ENCODE results near the gene OR6S1. TPM values are rescaled to one million over a fixed set of nuclear protein-coding genes. Genes with fewer than 3 reads are reported as not detected.

Gene OR6S1
- total RNA-seq, 1 experiment from 2014 or later, result not detected

GRCh38 chr14:20611277-20611676, 30.2 kb downstream of the OR6S1 start:
- ChIA-PET CTCF (interaction anchor here (0.5 kb wide), 1 partner anchor 130 kb away, joined by 3 read pairs; no protein-coding TSS in a partner anchor), POLR2A (ENCODE audit: unreplicated experiment) (no interaction called here)
- Histone ChIP-seq H3K4me1 (ENCODE audit: insufficient read depth, low read length) (peaks cover 35% of the 10 kb centered on the region), H3K27ac (ENCODE audit: low read length) (no peak overlapping the region), H3K4me3 (ENCODE audit: low read length) (peak overlapping the region; percentile 82; the same call in 1 of the 2 replicates), H3K9ac (ENCODE audit: low read length) (no peak overlapping the region), H3F3A (ENCODE audit: low read length, unreplicated experiment) (peaks cover 7% of the 10 kb centered on the region), H3K27me3 (ENCODE audit: low read length) (no peaks in the 10 kb centered on the region), H2AFZ (ENCODE audit: low read length) (no peak overlapping the region), H3K4me2 (ENCODE audit: low read length) (peak overlapping the region; percentile 85; the same call in 1 of the 2 replicates), H3K36me3 (ENCODE audit: low read depth, low read length) (no peaks in the 10 kb centered on the region), H3K79me2 (ENCODE audit: low read length) (no peaks in the 10 kb centered on the region), H3K9me2 (replicated peaks; ENCODE audit: low read length) (no peaks in the 10 kb centered on the region), H4K20me1 (ENCODE audit: low read length) (no peaks in the 10 kb centered on the region), H3K9me3 (ENCODE audit: low read length) (no peaks in the 10 kb centered on the region)
- TF ChIP-seq CTCF (conservative IDR thresholded peaks at IDR 0.05; ENCODE audit: low read depth, low read length) (no peak), EZH2 (IDR thresholded peaks at IDR 0.05; ENCODE audit: low read length, unreplicated experiment) (no peak), EZH2phosphoT487 (IDR thresholded peaks at IDR 0.05; ENCODE audit: borderline replicate concordance, low read length) (no peak)
- intact Hi-C loops (cut with micrococcal nuclease), result loop anchor here (5.0 kb wide), 1 partner anchor 361 kb away; no protein-coding TSS in a partner anchor
- ATAC-seq, result no peak
- no peak for DNase-seq
- BruUV-seq (replicated peaks), result no TSS peak

GRCh38 chr14:20610002-20610765, 31.3 kb downstream of the OR6S1 start:
- Histone ChIP-seq H3K4me1 (ENCODE audit: insufficient read depth, low read length) (peaks cover 31% of the 10 kb centered on the region), H3K27ac (ENCODE audit: low read length) (no peak overlapping the region), H3K9me3 (ENCODE audit: low read length) (no peaks in the 10 kb centered on the region), H3K27me3 (ENCODE audit: low read length) (no peaks in the 10 kb centered on the region), H3K4me2 (ENCODE audit: low read length) (peak overlapping the region; percentile 85), H3K9ac (ENCODE audit: low read length) (peak overlapping the region; percentile 11; the same call in 1 of the 2 replicates), H3K79me2 (ENCODE audit: low read length) (no peaks in the 10 kb centered on the region), H3K4me3 (ENCODE audit: low read length) (peak overlapping the region; percentile 82), H3K9me2 (replicated peaks; ENCODE audit: low read length) (no peaks in the 10 kb centered on the region), H3F3A (ENCODE audit: low read length, unreplicated experiment) (peaks cover 7% of the 10 kb centered on the region), H2AFZ (ENCODE audit: low read length) (peak overlapping the region; percentile 87), H4K20me1 (ENCODE audit: low read length) (no peaks in the 10 kb centered on the region), H3K36me3 (ENCODE audit: low read depth, low read length) (no peaks in the 10 kb centered on the region)
- no peak for TF ChIP-seq CTCF (conservative IDR thresholded peaks at IDR 0.05; ENCODE audit: low read depth, low read length)
- no peak for TF ChIP-seq EZH2phosphoT487 (IDR thresholded peaks at IDR 0.05; ENCODE audit: borderline replicate concordance, low read length)
- no peak for TF ChIP-seq EZH2 (IDR thresholded peaks at IDR 0.05; ENCODE audit: low read length, unreplicated experiment)
- DNase-seq, result peak; percentile 91
- CTCF ChIA-PET, result interaction anchor here (0.6 to 1.1 kb wide), 7 partner anchors 17 to 425 kb away, joined by 3 to 11 read pairs (median 3); no protein-coding TSS in a partner anchor
- peak; percentile 49 for ATAC-seq
- intact Hi-C loops (cut with micrococcal nuclease), result loop anchor here (5.0 kb wide), 1 partner anchor 362 kb away; no protein-coding TSS in a partner anchor
- POLR2A ChIA-PET (ENCODE audit: unreplicated experiment), result interaction anchor here (0.6 kb wide), 1 partner anchor 477 kb away, joined by 7 read pairs; no protein-coding TSS in a partner anchor
- BruUV-seq (replicated peaks), result no TSS peak
